ENCODE results near the gene LCA5. TPM values are rescaled to one million over a fixed set of nuclear protein-coding genes. Genes with fewer than 3 reads are reported as not detected.

Gene LCA5
- total RNA-seq, 1 donor from 2014 or later, result 7.1 TPM

DNA sequence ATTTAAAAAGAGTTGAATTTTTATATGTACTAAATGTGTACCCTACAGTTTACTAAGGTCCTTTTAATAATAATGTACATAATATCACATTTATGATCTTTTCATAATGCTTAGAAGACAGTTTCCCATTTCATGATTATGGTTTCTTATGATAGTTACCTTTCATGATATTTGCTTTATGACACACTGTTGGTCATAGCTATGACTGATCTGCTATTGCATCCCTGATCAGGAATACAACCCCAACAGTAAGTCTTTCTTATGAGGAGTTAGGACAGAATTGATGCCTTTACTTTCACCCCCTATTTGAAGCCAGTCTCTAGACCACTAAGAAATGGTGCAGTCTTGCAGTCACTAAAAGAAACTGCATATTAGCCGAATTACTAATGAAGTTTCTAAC is 31.0 kb downstream of the LCA5 start:
- no peak for ATAC-seq

GRCh38 chr6:79504372-79504771 is 32.9 kb downstream of the LCA5 start:
- Histone ChIP-seq H3K36me3 (no peaks in the 10 kb centered on the region), H3K27ac (no peak overlapping the region), H3K4me1 (no peaks in the 10 kb centered on the region), H3K4me3 (no peak overlapping the region), H3K27me3 (ENCODE audit: low read depth) (no peaks in the 10 kb centered on the region), H3K9me3 (no peaks in the 10 kb centered on the region)
- TF ChIP-seq, protein P1, sequence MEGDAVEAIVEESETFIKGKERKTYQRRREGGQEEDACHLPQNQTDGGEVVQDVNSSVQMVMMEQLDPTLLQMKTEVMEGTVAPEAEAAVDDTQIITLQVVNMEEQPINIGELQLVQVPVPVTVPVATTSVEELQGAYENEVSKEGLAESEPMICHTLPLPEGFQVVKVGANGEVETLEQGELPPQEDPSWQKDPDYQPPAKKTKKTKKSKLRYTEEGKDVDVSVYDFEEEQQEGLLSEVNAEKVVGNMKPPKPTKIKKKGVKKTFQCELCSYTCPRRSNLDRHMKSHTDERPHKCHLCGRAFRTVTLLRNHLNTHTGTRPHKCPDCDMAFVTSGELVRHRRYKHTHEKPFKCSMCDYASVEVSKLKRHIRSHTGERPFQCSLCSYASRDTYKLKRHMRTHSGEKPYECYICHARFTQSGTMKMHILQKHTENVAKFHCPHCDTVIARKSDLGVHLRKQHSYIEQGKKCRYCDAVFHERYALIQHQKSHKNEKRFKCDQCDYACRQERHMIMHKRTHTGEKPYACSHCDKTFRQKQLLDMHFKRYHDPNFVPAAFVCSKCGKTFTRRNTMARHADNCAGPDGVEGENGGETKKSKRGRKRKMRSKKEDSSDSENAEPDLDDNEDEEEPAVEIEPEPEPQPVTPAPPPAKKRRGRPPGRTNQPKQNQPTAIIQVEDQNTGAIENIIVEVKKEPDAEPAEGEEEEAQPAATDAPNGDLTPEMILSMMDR (IDR thresholded peaks at IDR 0.05), result no peak
- intact Hi-C loops (cut with DNase I), result no loop called here
- ATAC-seq (no peak), DNase-seq (no peak)

More for the DNA sequence above, 31.0 kb downstream of the LCA5 start:
- Histone ChIP-seq H3K4me3 (no peak overlapping the region), H3K36me3 (no peaks in the 10 kb centered on the region), H3K4me1 (no peaks in the 10 kb centered on the region), H3K27me3 (ENCODE audit: low read depth) (no peaks in the 10 kb centered on the region), H3K9me3 (no peaks in the 10 kb centered on the region), H3K27ac (no peak overlapping the region)
- TF ChIP-seq, protein P1 (IDR thresholded peaks at IDR 0.05), result no peak
- DNase-seq, result no peak
- intact Hi-C loops (cut with DNase I), result no loop called here

- Histone ChIP-seq H3K4me3 (no peak overlapping the region), H3K9me3 (no peaks in the 10 kb centered on the region), H3K27me3 (ENCODE audit: low read depth) (no peaks in the 10 kb centered on the region), H3K27ac (no peak overlapping the region), H3K36me3 (no peaks in the 10 kb centered on the region), H3K4me1 (no peaks in the 10 kb centered on the region)
- intact Hi-C loops (cut with DNase I), result no loop called here
- ATAC-seq, result no peak
- TF ChIP-seq, protein P1 (IDR thresholded peaks at IDR 0.05), result no peak
- no peak for DNase-seq
These were observed 38.4 kb downstream of the LCA5 start for GRCh38 chr6:79498842-79499241.

DNA sequence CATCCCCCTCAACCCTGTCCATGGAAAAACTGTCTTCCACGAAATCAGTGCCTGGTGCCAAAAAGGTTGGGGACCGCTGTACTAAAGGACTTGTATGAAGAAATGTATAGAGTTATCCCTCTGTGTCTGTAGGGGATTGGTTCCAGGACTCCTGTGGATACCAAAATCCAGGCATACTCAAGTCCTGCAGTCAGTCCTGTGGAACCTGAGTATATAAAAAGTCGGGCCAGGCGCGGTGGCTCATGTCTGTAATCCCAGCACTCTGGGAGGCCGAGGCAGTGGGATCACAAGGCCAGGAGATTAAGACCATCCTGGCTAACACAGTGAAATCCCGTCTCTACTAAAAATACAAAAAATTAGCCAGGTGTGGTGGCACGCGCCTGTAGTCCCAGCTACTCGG is 42.0 kb downstream of the LCA5 start:
- no peak for DNase-seq
- TF ChIP-seq, protein P1 (IDR thresholded peaks at IDR 0.05), result no peak
- intact Hi-C loops (cut with DNase I), result no loop called here

GRCh38 chr6:79494841-79495240 is 42.4 kb downstream of the LCA5 start:
- Histone ChIP-seq H3K4me3 (no peak overlapping the region), H3K4me1 (no peaks in the 10 kb centered on the region), H3K9me3 (no peaks in the 10 kb centered on the region), H3K27ac (no peak overlapping the region), H3K36me3 (peaks cover 3% of the 10 kb centered on the region), H3K27me3 (ENCODE audit: low read depth) (no peaks in the 10 kb centered on the region)
- DNase-seq (no peak), ATAC-seq (no peak)
- intact Hi-C loops (cut with DNase I), result no loop called here
- TF ChIP-seq, protein P1 (IDR thresholded peaks at IDR 0.05), result no peak

More for the DNA sequence above, 42.0 kb downstream of the LCA5 start:
- Histone ChIP-seq H3K9me3 (no peaks in the 10 kb centered on the region), H3K4me3 (no peak overlapping the region), H3K27ac (no peak overlapping the region), H3K4me1 (no peaks in the 10 kb centered on the region), H3K27me3 (ENCODE audit: low read depth) (no peaks in the 10 kb centered on the region), H3K36me3 (no peaks in the 10 kb centered on the region)
- ATAC-seq, result no peak

- intact Hi-C loops (cut with DNase I), result no loop called here
- no peak for ATAC-seq
- Histone ChIP-seq H3K9me3 (no peaks in the 10 kb centered on the region), H3K4me1 (peaks cover 7% of the 10 kb centered on the region), H3K27ac (no peak overlapping the region), H3K27me3 (ENCODE audit: low read depth) (no peaks in the 10 kb centered on the region), H3K4me3 (no peak overlapping the region), H3K36me3 (no peaks in the 10 kb centered on the region)
- TF ChIP-seq, protein P1 (IDR thresholded peaks at IDR 0.05), result no peak
- no peak for DNase-seq
These were observed 66.5 kb downstream of the LCA5 start for GRCh38 chr6:79470728-79471127.
